Astrocyte (in vitro differentiated cells and primary cell): ENCODE data around the gene TNFRSF8. TPM values are rescaled to one million over a fixed set of nuclear protein-coding genes. Genes with fewer than 3 reads are reported as not detected.

ENCODE experiments used
- DNase-seq: peaks from one replicate; pipeline ENCODE4 v3.0.0-alpha.2; 2010; ENCODE audit warnings: low read depth
- FAIRE-seq: peaks from 2 replicates; lab custom pipeline; 2011; peaks lifted over from hg19 to GRCh38; lab: Jason Lieb, UNC
- H2AFZ ChIP-seq: 2 replicates; pipeline ENCODE4 v1.6.0; 2012; ENCODE audit warnings: low read depth, low read length, inconsistent platforms
- H3K27ac ChIP-seq: 2 replicates; pipeline ENCODE4 v1.5.1; 2011; ENCODE audit warnings: low read depth, low read length, inconsistent platforms
- H3K27me3 ChIP-seq: 2 replicates; pipeline ENCODE4 v1.6.0; 2011; ENCODE audit warnings: low read length, inconsistent platforms; ENCODE audit not compliant: insufficient read depth
- H3K36me3 ChIP-seq: 2 replicates; pipeline ENCODE4 v1.5.1; 2011; ENCODE audit warnings: low read length, inconsistent platforms; ENCODE audit not compliant: insufficient read depth
- H3K4me1 ChIP-seq: 2 replicates; pipeline ENCODE4 v1.5.1; 2011; ENCODE audit warnings: low read length, inconsistent platforms; ENCODE audit not compliant: insufficient read depth
- H3K4me2 ChIP-seq: 2 replicates; pipeline ENCODE4 v1.6.0; 2012; ENCODE audit warnings: low read length, inconsistent platforms
- H3K4me3 ChIP-seq: 2 replicates; pipeline ENCODE4 v1.5.1; 2011; ENCODE audit warnings: low read depth, mild to moderate bottlenecking, low read length, inconsistent platforms; ENCODE audit not compliant: insufficient read depth
- H3K79me2 ChIP-seq: 2 replicates; pipeline ENCODE4 v1.6.0; 2012; ENCODE audit warnings: mild to moderate bottlenecking, low read length, inconsistent platforms; ENCODE audit not compliant: insufficient read depth
- H3K9ac ChIP-seq: 2 replicates; pipeline ENCODE4 v1.6.0; 2012; ENCODE audit warnings: mild to moderate bottlenecking, low read length, inconsistent platforms
- H3K9me3 ChIP-seq: 2 replicates; pipeline ENCODE4 v1.5.1; 2012; ENCODE audit warnings: low read depth, mild to moderate bottlenecking, low read length, inconsistent platforms; ENCODE audit not compliant: insufficient read depth
- H4K20me1 ChIP-seq: 2 replicates; pipeline ENCODE4 v1.6.0; 2012; ENCODE audit warnings: low read length, inconsistent platforms; ENCODE audit not compliant: insufficient read depth
- H3K27ac Mint-ChIP-seq: one replicate; pipeline ENCODE4 v1.8.0; 2021; ENCODE audit warnings: mild to moderate bottlenecking, mixed read lengths; ENCODE audit not compliant: unreplicated experiment
- H3K27me3 Mint-ChIP-seq: one replicate; pipeline ENCODE4 v1.8.0; 2021; ENCODE audit warnings: low read depth, mixed read lengths; ENCODE audit not compliant: unreplicated experiment
- H3K36me3 Mint-ChIP-seq: one replicate; pipeline ENCODE4 v1.8.0; 2021; ENCODE audit warnings: low read depth, mixed read lengths; ENCODE audit not compliant: unreplicated experiment
- H3K4me1 Mint-ChIP-seq: one replicate; pipeline ENCODE4 v1.8.0; 2021; ENCODE audit warnings: low read depth, mixed read lengths; ENCODE audit not compliant: unreplicated experiment
- H3K4me3 Mint-ChIP-seq: one replicate; pipeline ENCODE4 v1.8.0; 2021; ENCODE audit warnings: mild to moderate bottlenecking, moderate library complexity, mixed read lengths; ENCODE audit not compliant: unreplicated experiment
- H3K9me3 Mint-ChIP-seq: one replicate; pipeline ENCODE4 v1.8.0; 2021; ENCODE audit warnings: mild to moderate bottlenecking, mixed read lengths; ENCODE audit not compliant: unreplicated experiment
- CTCF ChIP-seq: IDR thresholded peaks from 2 replicates; pipeline ENCODE4 v1.5.1; 2011; ENCODE audit warnings: low read depth, mild to moderate bottlenecking, inconsistent platforms, low read length, moderate library complexity; ENCODE audit not compliant: insufficient read depth
- EZH2 ChIP-seq: IDR thresholded peaks from 2 replicates; pipeline ENCODE4 v1.6.1; 2012; ENCODE audit warnings: mild to moderate bottlenecking, low read length, inconsistent platforms; ENCODE audit not compliant: insufficient read depth
- total RNA-seq: library from RNA; stranded (reverse); gene quantifications from 2 replicates; pipeline ENCODE4 v1.2.1, GENCODE V29; 2021

TNFRSF8 gene
- total RNA-seq, 1 donor from 2014 or later: 0.16 TPM

- Histone ChIP-seq H3K27me3 (no peaks in the 10 kb centered on the region), H3K9ac (no peak overlapping the region), H3K27ac (no peak overlapping the region), H3K4me1 (peaks cover 28% of the 10 kb centered on the region), H3K36me3 (no peaks in the 10 kb centered on the region), H3K79me2 (no peaks in the 10 kb centered on the region), H3K4me2 (no peak overlapping the region), H3K9me3 (no peaks in the 10 kb centered on the region), H2AFZ (no peak overlapping the region), H4K20me1 (no peaks in the 10 kb centered on the region), H3K4me3 (no peak overlapping the region)
- no peak for TF ChIP-seq EZH2
- no peak for TF ChIP-seq CTCF
- Mint-ChIP-seq H3K36me3 (no peaks in the 10 kb centered on the region), H3K27ac (no peak overlapping the region), H3K9me3 (peaks cover 2% of the 10 kb centered on the region), H3K4me3 (no peak overlapping the region), H3K27me3 (peaks cover 26% of the 10 kb centered on the region), H3K4me1 (peaks cover 20% of the 10 kb centered on the region)
- no peak for FAIRE-seq
- no peak for DNase-seq
Measured at GRCh38 chr1:12179676-12180075, 116.6 kb downstream of the TNFRSF8 start.

GRCh38 chr1:12180315-12180714 lies 117.2 kb downstream of the TNFRSF8 start:
- Histone ChIP-seq H3K4me2 (no peak overlapping the region), H2AFZ (no peak overlapping the region), H3K4me1 (peaks cover 32% of the 10 kb centered on the region), H3K9me3 (no peaks in the 10 kb centered on the region), H3K4me3 (no peak overlapping the region), H4K20me1 (no peaks in the 10 kb centered on the region), H3K79me2 (no peaks in the 10 kb centered on the region), H3K27me3 (no peaks in the 10 kb centered on the region), H3K9ac (no peak overlapping the region), H3K36me3 (no peaks in the 10 kb centered on the region), H3K27ac (no peak overlapping the region)
- peaks cover 20% of the 10 kb centered on the region for H3K4me1 Mint-ChIP-seq
- no peak for FAIRE-seq
- peaks cover 2% of the 10 kb centered on the region for H3K9me3 Mint-ChIP-seq
- no peak for DNase-seq
- no peak overlapping the region for H3K4me3 Mint-ChIP-seq
- H3K27ac Mint-ChIP-seq: no peak overlapping the region
- peaks cover 23% of the 10 kb centered on the region for H3K27me3 Mint-ChIP-seq
- TF ChIP-seq CTCF (no peak), EZH2 (no peak)
- no peaks in the 10 kb centered on the region for H3K36me3 Mint-ChIP-seq

GRCh38 chr1:12180903-12181302 lies 117.8 kb downstream of the TNFRSF8 start:
- Histone ChIP-seq H3K36me3 (no peaks in the 10 kb centered on the region), H3K79me2 (no peaks in the 10 kb centered on the region), H4K20me1 (no peaks in the 10 kb centered on the region), H3K9ac (no peak overlapping the region), H3K4me3 (no peak overlapping the region), H3K27ac (no peak overlapping the region), H3K4me2 (no peak overlapping the region), H3K9me3 (no peaks in the 10 kb centered on the region), H3K27me3 (no peaks in the 10 kb centered on the region), H2AFZ (no peak overlapping the region), H3K4me1 (peaks cover 32% of the 10 kb centered on the region)
- Mint-ChIP-seq H3K4me1 (peaks cover 22% of the 10 kb centered on the region), H3K27me3 (peaks cover 23% of the 10 kb centered on the region), H3K4me3 (no peak overlapping the region), H3K9me3 (peaks cover 2% of the 10 kb centered on the region), H3K36me3 (no peaks in the 10 kb centered on the region), H3K27ac (no peak overlapping the region)
- DNase-seq: no peak
- TF ChIP-seq CTCF (no peak), EZH2 (no peak)
- FAIRE-seq: no peak
